Measurements from ENCODE around the gene FTO. TPM values are rescaled to one million over a fixed set of nuclear protein-coding genes. Genes with fewer than 3 reads are reported as not detected.

Gene FTO
- total and polyA plus RNA-seq, 2 of the 13 experiments (the other 11 are each of a cell fraction or from before 2014, with no cell fraction given) = 41.6 to 55.8 TPM

GRCh38 chr16:54171626-54172537, 467.9 kb downstream of the FTO start (continued):
- no peak for TF ChIP-seq ZSCAN29 (CRISPR knock-in tag; conservative IDR thresholded peaks at IDR 0.05)
- TF ChIP-seq MED8 (CRISPR knock-in tag; IDR thresholded peaks at IDR 0.05; ENCODE audit: insufficient replicate concordance) = no peak
- no peak for TF ChIP-seq EED (CRISPR knock-in tag; IDR thresholded peaks at IDR 0.05)
- TF ChIP-seq YEATS4 (CRISPR knock-in tag; IDR thresholded peaks at IDR 0.05; ENCODE audit: borderline replicate concordance) = peak; percentile 47; the same call in 1 of the 2 replicates
- TF ChIP-seq ZNF546 (CRISPR knock-in tag; conservative IDR thresholded peaks at IDR 0.05) = no peak
- no peak for TF ChIP-seq ZFAT (CRISPR knock-in tag; conservative IDR thresholded peaks at IDR 0.05)
- TF ChIP-seq NFKB2 (CRISPR knock-in tag; IDR thresholded peaks at IDR 0.05; ENCODE audit: borderline replicate concordance) = no peak
- TF ChIP-seq GPN1 (CRISPR knock-in tag; IDR thresholded peaks at IDR 0.05; ENCODE audit: borderline replicate concordance) = no peak
- no peak for TF ChIP-seq ZZZ3 (CRISPR knock-in tag; IDR thresholded peaks at IDR 0.05; ENCODE audit: borderline replicate concordance)
- TF ChIP-seq ZNF10 (CRISPR knock-in tag; IDR thresholded peaks at IDR 0.05; ENCODE audit: borderline replicate concordance, low read depth) = no peak
- peak; percentile 36; the same call in 1 of the 2 replicates for TF ChIP-seq ATF2 (CRISPR knock-in tag; IDR thresholded peaks at IDR 0.05)
- TF ChIP-seq ZNF530 (CRISPR knock-in tag; IDR thresholded peaks at IDR 0.05; ENCODE audit: low read depth) = no peak
- TF ChIP-seq FOXA3 (CRISPR knock-in tag; IDR thresholded peaks at IDR 0.05) = peak; percentile 22; the same call in 1 of the 2 replicates
- TF ChIP-seq TAF1 (CRISPR knock-in tag; IDR thresholded peaks at IDR 0.05) = 0 out of 2 replicates have a peak, but pooled peaks have one; percentile 33
- TF ChIP-seq HNF4G (IDR thresholded peaks at IDR 0.05; ENCODE audit: borderline replicate concordance, low read depth, low read length) = no peak
- no peak for TF ChIP-seq HNF4G (CRISPR knock-in tag; IDR thresholded peaks at IDR 0.05; ENCODE audit: borderline replicate concordance, low read depth)
- TF ChIP-seq CEBPZ (IDR thresholded peaks at IDR 0.05; ENCODE audit: low read length) = no peak
- TF ChIP-seq NFKBIZ (CRISPR knock-in tag; IDR thresholded peaks at IDR 0.05) = no peak
- TF ChIP-seq MYNN (CRISPR knock-in tag; IDR thresholded peaks at IDR 0.05; ENCODE audit: low read depth) = no peak
- no peak for TF ChIP-seq SNAPC4 (CRISPR knock-in tag; IDR thresholded peaks at IDR 0.05)
